Activated T-helper 17 cell treated with anti-CD3 and anti-CD28 coated beads, Interleukin-2, amount 50 U/mL, for 72 hours (primary cell): ENCODE data around the gene EXOC3. TPM values are rescaled to one million over a fixed set of nuclear protein-coding genes. Genes with fewer than 3 reads are reported as not detected.

Experiments used
- ATAC-seq: fragments of 150-1000 bp; cut with Tn5 transposase; replicated peaks from 2 replicates; pipeline ENCODE4 v1.10.0; 2021; ENCODE audit warnings: mild to moderate bottlenecking, moderate library complexity
- H3K27ac Mint-ChIP-seq: one replicate; pipeline ENCODE4 v1.8.0; 2022; ENCODE audit warnings: mixed read lengths
- H3K27me3 Mint-ChIP-seq: one replicate; pipeline ENCODE4 v1.8.0; 2022; ENCODE audit warnings: mixed read lengths
- H3K36me3 Mint-ChIP-seq: one replicate; pipeline ENCODE4 v1.8.0; 2022; ENCODE audit warnings: low read depth, mild to moderate bottlenecking, mixed read lengths
- H3K4me1 Mint-ChIP-seq: one replicate; pipeline ENCODE4 v1.8.0; 2022; ENCODE audit warnings: mixed read lengths
- H3K4me3 Mint-ChIP-seq: one replicate; pipeline ENCODE4 v1.8.0; 2022; ENCODE audit warnings: mild to moderate bottlenecking, mixed read lengths
- H3K9me3 Mint-ChIP-seq: one replicate; pipeline ENCODE4 v1.8.0; 2022; ENCODE audit warnings: mixed read lengths
- total RNA-seq, 2 donors: library from RNA; stranded (reverse); gene quantifications; one replicate each; pipeline ENCODE4 v1.2.3, GENCODE V29; 2022

Gene EXOC3
- total RNA-seq, 2 donors from 2014 or later: 78.3 to 93.6 TPM

DNA sequence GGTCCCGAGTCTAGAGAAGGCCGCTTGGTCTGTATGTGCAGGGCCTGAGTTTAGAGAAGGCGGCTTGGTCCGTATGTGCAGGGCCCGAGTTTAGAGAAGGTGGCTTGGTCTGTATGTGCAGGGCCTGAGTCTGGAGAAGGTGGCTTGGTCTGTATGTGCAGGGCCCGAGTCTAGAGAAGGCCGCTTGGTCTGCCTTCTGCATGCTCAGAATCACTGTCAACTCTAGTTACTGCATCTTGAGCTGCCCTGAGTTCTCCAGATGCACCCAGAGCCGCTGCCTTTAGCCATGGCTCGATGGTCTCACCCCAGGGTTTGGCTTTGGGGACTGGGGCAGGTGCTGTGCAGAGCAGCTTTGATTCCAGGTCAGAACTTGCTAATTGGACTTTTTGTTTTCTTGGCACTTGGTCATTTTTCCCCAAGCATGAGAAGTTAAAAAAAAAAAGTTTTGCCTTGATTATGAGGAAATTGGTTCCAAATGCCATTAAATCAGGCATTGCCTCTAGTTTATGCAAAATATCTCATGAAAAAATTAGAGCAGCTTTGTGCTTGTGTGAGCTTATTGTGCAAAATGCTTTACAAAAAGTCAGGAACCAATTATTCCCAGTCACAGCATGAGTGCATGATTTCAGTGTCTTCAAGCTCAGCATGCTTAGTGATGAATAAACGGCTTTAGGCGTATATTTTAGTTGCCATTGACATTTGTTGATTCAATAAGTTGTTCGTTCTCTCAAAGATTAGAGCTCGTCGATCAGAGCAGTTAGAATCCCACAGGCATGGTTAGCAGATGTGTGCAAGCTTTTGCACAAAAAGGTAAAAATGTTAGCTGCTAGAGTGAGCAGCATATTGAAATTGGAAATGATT lies 25.4 kb upstream of the EXOC3 start:
- Mint-ChIP-seq H3K9me3 (no peaks in the 10 kb centered on the region), H3K4me3 (no peak overlapping the region), H3K36me3 (peaks cover 17% of the 10 kb centered on the region), H3K27ac (no peak overlapping the region), H3K27me3 (no peaks in the 10 kb centered on the region), H3K4me1 (no peaks in the 10 kb centered on the region)
- ATAC-seq: no peak

- Mint-ChIP-seq H3K27me3 (no peaks in the 10 kb centered on the region), H3K4me1 (peaks cover 4% of the 10 kb centered on the region), H3K4me3 (no peak overlapping the region), H3K27ac (no peak overlapping the region), H3K36me3 (peaks cover 18% of the 10 kb centered on the region), H3K9me3 (no peaks in the 10 kb centered on the region)
- ATAC-seq: no peak
Measured at GRCh38 chr5:418162-419121, 24.5 kb upstream of the EXOC3 start.

- Mint-ChIP-seq H3K4me1 (peaks cover 5% of the 10 kb centered on the region), H3K9me3 (no peaks in the 10 kb centered on the region), H3K36me3 (peaks cover 18% of the 10 kb centered on the region), H3K27me3 (no peaks in the 10 kb centered on the region), H3K4me3 (no peak overlapping the region), H3K27ac (peak overlapping the region; percentile 30)
- no peak for ATAC-seq
Measured at GRCh38 chr5:419970-420369, 23.0 kb upstream of the EXOC3 start.

DNA sequence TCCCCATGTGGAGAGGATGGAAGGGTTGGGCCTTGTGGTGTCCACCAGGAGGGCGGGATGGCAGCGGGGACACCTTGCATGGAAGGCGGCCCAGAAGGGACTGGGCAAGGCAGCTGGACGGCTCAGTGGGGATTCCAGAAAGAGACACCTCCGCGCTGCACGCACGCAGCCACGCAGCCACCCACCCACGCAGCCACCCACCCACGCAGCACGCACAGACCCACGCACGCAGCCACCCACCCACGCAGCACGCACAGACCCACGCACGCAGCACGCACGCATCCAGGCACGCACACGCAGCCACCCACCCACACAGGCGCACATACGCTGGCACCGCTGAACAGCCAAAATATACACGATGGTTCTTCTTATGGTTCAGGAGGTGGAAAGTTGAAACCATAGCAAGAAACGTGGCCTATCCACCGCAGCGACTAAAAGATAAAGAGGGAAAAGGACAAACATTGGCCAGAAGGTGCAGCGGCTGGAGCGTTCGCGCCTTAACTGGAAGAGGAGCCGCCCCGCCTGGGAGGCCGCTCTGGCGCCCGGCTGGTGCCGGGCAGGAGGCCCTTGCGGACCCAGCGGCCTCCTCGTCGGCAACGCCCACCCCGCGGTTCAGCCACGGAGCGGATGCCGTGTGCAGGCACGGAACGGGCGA lies 22.2 kb upstream of the EXOC3 start:
- no peak overlapping the region for H3K4me3 Mint-ChIP-seq
- H3K27me3 Mint-ChIP-seq: no peaks in the 10 kb centered on the region
- H3K36me3 Mint-ChIP-seq: peaks cover 20% of the 10 kb centered on the region
- no peaks in the 10 kb centered on the region for H3K9me3 Mint-ChIP-seq
- no peak for ATAC-seq
- H3K4me1 Mint-ChIP-seq: peaks cover 6% of the 10 kb centered on the region
- H3K27ac Mint-ChIP-seq: peak overlapping the region; percentile 30

DNA sequence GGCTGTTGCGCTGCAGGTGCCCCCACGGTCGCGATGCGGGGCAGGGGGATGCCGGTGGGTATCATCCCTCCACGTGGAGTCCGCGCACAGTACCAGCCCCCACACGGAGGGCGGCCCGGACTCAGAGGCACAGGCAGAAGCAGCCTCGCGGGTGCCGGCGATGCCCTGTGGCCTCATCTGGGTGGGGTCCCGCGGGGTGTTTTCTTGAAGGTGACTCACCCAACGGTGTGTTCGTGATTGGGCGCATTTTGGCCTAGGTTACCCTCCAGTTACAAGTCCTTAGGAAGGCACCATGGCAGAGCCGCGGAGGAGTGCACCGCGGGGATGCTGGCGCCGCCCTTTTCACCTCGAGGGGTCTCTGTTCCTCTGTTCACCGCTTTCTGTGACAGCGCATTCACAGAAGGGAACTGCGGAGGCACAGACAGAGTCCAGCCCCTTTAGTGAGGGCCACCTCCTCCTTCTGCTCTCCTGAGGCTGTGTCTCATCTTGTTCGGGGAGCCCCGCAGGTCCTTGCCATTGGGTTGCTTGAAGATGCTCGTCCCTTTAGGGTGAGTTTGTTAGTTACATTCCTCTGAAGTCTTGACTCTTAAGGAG lies 21.6 kb upstream of the EXOC3 start:
- peaks cover 12% of the 10 kb centered on the region for H3K4me1 Mint-ChIP-seq
- peaks cover 5% of the 10 kb centered on the region for H3K27me3 Mint-ChIP-seq
- H3K27ac Mint-ChIP-seq: no peak overlapping the region
- H3K36me3 Mint-ChIP-seq: peaks cover 27% of the 10 kb centered on the region
- H3K9me3 Mint-ChIP-seq: no peaks in the 10 kb centered on the region
- H3K4me3 Mint-ChIP-seq: no peak overlapping the region
- ATAC-seq: no peak

DNA sequence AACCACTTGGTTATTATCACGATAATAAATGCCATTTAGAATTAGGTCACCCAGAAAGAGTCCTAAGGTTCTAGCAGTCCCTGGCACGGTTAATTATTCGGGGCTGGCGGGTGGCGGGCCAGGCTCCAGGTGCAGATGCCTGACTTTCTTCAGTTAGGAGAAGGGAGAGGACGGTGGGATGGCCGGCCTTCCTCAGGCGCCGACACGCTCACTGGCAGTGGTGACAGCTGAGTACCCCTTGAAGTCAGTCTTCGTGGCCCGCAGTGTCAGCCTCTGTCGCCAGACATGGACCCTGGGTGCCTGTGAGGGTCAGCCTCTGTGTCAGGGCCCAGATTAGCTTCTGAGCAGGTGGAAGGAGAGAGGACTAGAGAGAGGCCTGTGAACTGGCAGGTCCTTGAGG lies 21.1 kb upstream of the EXOC3 start:
- no peak for ATAC-seq

DNA sequence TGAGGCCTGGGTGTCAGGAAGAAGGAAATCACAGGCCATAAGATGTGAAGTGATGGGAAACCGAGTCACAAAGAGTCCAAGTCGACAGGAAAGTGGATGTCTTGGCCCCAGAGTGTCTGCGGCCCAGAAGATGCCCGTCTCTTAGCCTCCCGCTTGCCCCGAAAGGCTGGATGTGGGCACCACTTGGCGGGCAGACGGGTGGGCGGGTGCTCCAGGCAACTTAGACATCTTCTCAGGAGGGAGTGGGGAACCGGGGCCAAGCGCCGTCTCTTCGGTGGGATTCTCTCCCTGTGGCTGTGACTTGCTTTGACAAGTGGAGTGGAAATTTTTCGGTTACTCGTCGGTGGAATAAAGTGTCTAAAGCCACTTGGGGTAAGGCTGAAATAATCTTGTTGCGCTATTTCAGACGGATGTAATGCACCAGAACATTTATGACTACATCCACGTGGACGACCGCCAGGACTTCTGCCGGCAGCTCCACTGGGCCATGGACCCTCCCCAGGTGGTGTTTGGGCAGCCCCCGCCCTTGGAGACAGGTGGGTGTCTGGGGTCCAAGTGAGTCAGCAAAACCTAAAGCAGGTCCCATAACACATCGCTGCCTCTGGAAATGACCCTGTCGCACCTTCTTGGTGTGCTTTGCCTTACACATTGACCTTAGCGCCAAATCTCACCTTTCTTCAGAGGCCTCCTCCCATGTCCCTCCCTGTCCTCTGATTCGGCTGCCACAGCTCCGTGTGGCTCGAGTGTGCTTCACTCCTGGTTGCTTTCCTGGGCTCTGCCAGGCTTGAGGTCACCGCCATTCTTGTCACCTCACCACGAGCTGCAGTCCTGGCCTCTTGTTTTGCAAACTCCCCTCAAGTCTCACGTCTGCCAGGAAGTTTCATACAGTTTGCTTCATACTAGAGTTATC lies 20.4 kb upstream of the EXOC3 start:
- Mint-ChIP-seq H3K27me3 (peaks cover 12% of the 10 kb centered on the region), H3K27ac (no peak overlapping the region), H3K9me3 (no peaks in the 10 kb centered on the region), H3K4me1 (peaks cover 18% of the 10 kb centered on the region), H3K4me3 (no peak overlapping the region), H3K36me3 (peaks cover 34% of the 10 kb centered on the region)
- no peak for ATAC-seq

More for the DNA sequence above, 21.1 kb upstream of the EXOC3 start:
- peaks cover 17% of the 10 kb centered on the region for H3K4me1 Mint-ChIP-seq
- H3K27ac Mint-ChIP-seq: no peak overlapping the region
- no peaks in the 10 kb centered on the region for H3K9me3 Mint-ChIP-seq
- peaks cover 10% of the 10 kb centered on the region for H3K27me3 Mint-ChIP-seq
- peaks cover 32% of the 10 kb centered on the region for H3K36me3 Mint-ChIP-seq
- H3K4me3 Mint-ChIP-seq: no peak overlapping the region

DNA sequence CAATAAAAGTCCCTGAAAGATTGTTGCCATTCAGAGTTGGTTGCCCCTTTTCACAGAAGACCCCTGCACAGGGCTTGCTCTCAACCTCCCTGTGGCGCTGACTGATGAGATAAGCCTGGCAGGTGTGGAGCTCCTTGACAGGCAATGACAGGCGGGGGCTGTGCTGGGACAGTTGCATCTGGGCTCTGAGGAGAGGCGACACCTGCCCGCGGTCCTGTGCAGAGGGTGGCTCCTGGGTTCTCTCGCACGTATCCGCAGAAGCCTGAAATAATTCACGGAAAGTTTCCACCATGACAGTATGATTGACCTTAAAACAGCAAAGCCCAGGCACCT lies 19.8 kb upstream of the EXOC3 start:
- ATAC-seq: no peak
- Mint-ChIP-seq H3K27me3 (peaks cover 16% of the 10 kb centered on the region), H3K4me3 (no peak overlapping the region), H3K4me1 (peaks cover 23% of the 10 kb centered on the region), H3K27ac (peak overlapping the region; percentile 49), H3K9me3 (no peaks in the 10 kb centered on the region), H3K36me3 (peaks cover 40% of the 10 kb centered on the region)

GRCh38 chr5:423626-424261 lies 19.2 kb upstream of the EXOC3 start:
- peak; percentile 50 for ATAC-seq
- no peaks in the 10 kb centered on the region for H3K9me3 Mint-ChIP-seq
- H3K27ac Mint-ChIP-seq: peak overlapping the region; percentile 49
- peaks cover 23% of the 10 kb centered on the region for H3K4me1 Mint-ChIP-seq
- peaks cover 16% of the 10 kb centered on the region for H3K27me3 Mint-ChIP-seq
- H3K4me3 Mint-ChIP-seq: no peak overlapping the region
- peaks cover 46% of the 10 kb centered on the region for H3K36me3 Mint-ChIP-seq

DNA sequence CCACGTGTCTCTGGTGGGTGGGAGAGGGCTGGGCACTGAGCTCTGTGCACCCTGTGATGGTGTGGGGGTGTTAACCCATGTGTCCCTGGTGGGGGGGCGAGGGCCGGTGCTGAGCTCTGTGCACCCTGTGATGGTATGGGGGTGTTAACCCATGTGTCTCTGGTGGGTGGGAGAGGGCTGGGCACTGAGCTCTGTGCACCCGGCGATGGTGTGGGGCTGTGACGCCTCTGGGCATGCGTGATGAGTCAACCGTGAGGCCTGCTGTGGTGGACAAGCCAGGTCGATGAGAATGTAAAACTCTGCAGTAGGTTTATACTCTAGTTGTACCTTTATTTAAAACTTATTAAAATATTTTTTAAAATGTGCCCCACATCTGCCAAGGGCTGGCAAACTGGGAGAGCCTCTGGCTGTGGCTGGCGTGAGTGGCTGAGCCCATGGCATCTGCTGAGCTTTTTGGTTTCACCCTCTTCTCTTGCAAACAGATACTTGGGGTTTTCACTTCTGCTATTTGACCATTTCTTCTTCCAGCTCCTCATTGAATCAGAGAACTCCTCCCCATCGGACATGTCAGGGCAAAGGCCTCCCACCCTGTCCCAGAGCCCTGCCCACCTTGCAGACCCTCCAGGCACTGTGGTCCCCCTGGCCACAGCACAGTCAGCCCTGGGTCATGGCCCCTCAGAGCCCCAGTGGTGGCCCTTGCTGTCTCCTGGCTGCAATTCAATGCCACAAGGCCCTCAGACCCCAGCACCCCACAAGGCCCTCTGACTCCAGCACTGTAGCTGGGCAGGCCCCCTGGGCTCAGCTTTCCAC lies 18.5 kb upstream of the EXOC3 start:
- Mint-ChIP-seq H3K27me3 (peaks cover 16% of the 10 kb centered on the region), H3K4me3 (no peak overlapping the region), H3K36me3 (peaks cover 50% of the 10 kb centered on the region), H3K4me1 (peaks cover 23% of the 10 kb centered on the region), H3K9me3 (no peaks in the 10 kb centered on the region), H3K27ac (no peak overlapping the region)
- ATAC-seq: no peak

- Mint-ChIP-seq H3K4me1 (peaks cover 23% of the 10 kb centered on the region), H3K36me3 (peaks cover 61% of the 10 kb centered on the region), H3K27ac (peak overlapping the region; percentile 6), H3K9me3 (no peaks in the 10 kb centered on the region), H3K4me3 (no peak overlapping the region), H3K27me3 (peaks cover 16% of the 10 kb centered on the region)
- peak; percentile 41 for ATAC-seq
Measured at GRCh38 chr5:425714-426113, 17.3 kb upstream of the EXOC3 start.

DNA sequence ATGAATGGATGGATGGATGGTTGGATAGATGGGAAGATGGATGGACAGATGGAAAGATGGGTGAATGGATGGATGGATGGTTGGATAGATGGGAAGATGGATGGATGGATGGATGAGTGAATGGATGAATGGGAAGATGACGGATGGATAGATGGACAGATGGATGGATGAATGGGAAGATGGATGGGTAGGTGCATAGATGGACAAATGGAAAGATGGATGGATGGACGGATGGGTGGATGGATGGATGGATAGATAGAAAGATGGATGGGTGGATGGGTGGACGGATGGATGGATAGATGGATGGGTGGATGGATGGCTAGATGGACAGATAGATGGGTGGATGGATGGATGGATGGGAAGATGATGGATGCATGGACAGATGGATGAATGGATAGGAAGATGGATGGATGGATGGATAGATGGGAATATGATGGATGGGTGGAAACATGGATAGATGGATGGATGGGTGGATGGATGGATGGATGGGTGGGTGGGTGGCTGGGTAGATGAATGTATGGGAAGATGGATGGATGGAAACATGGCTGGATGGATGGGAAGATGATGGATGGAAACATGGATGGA lies 16.5 kb upstream of the EXOC3 start:
- Mint-ChIP-seq H3K9me3 (no peaks in the 10 kb centered on the region), H3K4me3 (no peak overlapping the region), H3K4me1 (peaks cover 23% of the 10 kb centered on the region), H3K27me3 (peaks cover 16% of the 10 kb centered on the region), H3K27ac (peak overlapping the region; percentile 29), H3K36me3 (peaks cover 61% of the 10 kb centered on the region)
- ATAC-seq: no peak
